B cell (primary cell): ENCODE measurements around the gene IGLL5.

Source experiments
- EZH2 ChIP-seq: IDR thresholded peaks from 2 replicates; pipeline ENCODE4 v1.6.1; 2012; ENCODE audit warnings: borderline replicate concordance, low read depth, mild to moderate bottlenecking, moderate library complexity, low read length; ENCODE audit not compliant: insufficient read depth, poor library complexity, severe bottlenecking
- TF ChIP-seq, protein P1 (sequence below): fragments of 200-600 bp; IDR thresholded peaks from one replicate; pipeline ENCODE4 v1.8.0; 2022; ENCODE audit warnings: antibody characterized with exemption, mild to moderate bottlenecking

DNA sequence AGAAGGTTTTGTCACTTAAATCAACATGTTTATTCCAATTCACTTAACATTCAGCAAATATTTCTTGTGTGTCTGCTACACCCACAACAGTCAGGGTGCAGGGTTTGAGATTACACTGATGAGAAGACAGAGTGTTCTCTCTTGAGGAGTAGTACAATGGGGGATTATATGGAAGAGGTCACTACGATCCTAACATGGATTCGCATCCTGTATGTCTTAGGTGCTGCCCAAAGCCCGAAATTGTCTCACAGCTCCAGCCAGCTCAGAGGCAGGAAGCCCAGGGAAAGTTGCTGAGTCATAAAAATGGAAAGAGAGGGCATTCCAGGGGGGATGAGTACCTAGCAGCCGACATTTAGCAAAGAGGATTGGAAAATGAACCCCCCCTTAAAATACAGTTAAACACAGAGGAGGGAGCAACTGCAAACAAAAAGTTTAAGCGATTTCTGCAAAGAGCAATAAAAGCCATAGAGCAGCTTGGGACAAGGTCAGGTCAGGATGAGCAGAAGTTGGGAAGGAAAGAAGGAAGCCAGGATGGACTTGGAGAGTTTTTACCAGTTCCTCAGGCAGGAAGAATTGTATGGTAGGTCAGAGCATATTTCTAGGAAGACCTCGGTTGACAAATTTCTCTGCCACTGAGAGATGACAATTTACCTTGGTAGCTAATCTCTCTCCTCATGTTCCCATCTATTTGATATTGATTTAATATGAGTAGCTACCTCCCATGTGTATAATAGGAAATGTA, 49.5 kb downstream of the IGLL5 start:
- TF ChIP-seq EZH2 = no peak
- TF ChIP-seq, protein P1, sequence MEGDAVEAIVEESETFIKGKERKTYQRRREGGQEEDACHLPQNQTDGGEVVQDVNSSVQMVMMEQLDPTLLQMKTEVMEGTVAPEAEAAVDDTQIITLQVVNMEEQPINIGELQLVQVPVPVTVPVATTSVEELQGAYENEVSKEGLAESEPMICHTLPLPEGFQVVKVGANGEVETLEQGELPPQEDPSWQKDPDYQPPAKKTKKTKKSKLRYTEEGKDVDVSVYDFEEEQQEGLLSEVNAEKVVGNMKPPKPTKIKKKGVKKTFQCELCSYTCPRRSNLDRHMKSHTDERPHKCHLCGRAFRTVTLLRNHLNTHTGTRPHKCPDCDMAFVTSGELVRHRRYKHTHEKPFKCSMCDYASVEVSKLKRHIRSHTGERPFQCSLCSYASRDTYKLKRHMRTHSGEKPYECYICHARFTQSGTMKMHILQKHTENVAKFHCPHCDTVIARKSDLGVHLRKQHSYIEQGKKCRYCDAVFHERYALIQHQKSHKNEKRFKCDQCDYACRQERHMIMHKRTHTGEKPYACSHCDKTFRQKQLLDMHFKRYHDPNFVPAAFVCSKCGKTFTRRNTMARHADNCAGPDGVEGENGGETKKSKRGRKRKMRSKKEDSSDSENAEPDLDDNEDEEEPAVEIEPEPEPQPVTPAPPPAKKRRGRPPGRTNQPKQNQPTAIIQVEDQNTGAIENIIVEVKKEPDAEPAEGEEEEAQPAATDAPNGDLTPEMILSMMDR = no peak
